Hepatocyte (in vitro differentiated cells): Measurements from ENCODE around the gene ITSN1. TPM values are rescaled to one million over a fixed set of nuclear protein-coding genes. Genes with fewer than 3 reads are reported as not detected.

Source experiments
- DNase-seq: peaks from one replicate; pipeline ENCODE4 v3.0.0-alpha.2; 2016; ENCODE audit warnings: low spot score
- H2AFZ ChIP-seq: fragments of 200-600 bp; sonication (generic); 2 replicates; pipeline ENCODE4 v1.6.0; 2016; ENCODE audit warnings: antibody characterized with exemption, mild to moderate bottlenecking
- H3K27ac ChIP-seq: fragments of 200-600 bp; sonication (generic); 2 replicates; pipeline ENCODE4 v1.5.1; 2016; ENCODE audit warnings: mild to moderate bottlenecking
- H3K27me3 ChIP-seq: fragments of 200-600 bp; sonication (generic); 2 replicates; pipeline ENCODE4 v1.6.1; 2016
- H3K36me3 ChIP-seq: fragments of 200-600 bp; sonication (generic); replicated peaks from 2 replicates; pipeline ENCODE4 v1.5.1; 2016; ENCODE audit warnings: low read depth; ENCODE audit not compliant: insufficient read depth
- H3K4me1 ChIP-seq: fragments of 200-600 bp; sonication (generic); 2 replicates; pipeline ENCODE4 v1.5.1; 2016; ENCODE audit warnings: mild to moderate bottlenecking, moderate library complexity; ENCODE audit not compliant: insufficient read depth
- H3K4me2 ChIP-seq: fragments of 200-600 bp; sonication (generic); 2 replicates; pipeline ENCODE4 v1.6.0; 2016
- H3K4me3 ChIP-seq: fragments of 200-600 bp; sonication (generic); 2 replicates; pipeline ENCODE4 v1.5.1; 2016; ENCODE audit warnings: mild to moderate bottlenecking
- H3K79me2 ChIP-seq: fragments of 200-600 bp; sonication (generic); 2 replicates; pipeline ENCODE4 v1.6.0; 2017; ENCODE audit warnings: mild to moderate bottlenecking
- H3K9me2 ChIP-seq: fragments of 200-600 bp; sonication (generic); replicated peaks from 2 replicates; pipeline ENCODE4 v1.6.0; 2017; ENCODE audit warnings: mild to moderate bottlenecking; ENCODE audit not compliant: insufficient read depth
- H3K9me3 ChIP-seq: fragments of 200-600 bp; sonication (generic); 2 replicates; pipeline ENCODE4 v1.5.1; 2016; ENCODE audit warnings: low read depth, mild to moderate bottlenecking
- H4K20me1 ChIP-seq: fragments of 200-600 bp; sonication (generic); 2 replicates; pipeline ENCODE4 v1.6.0; 2016; ENCODE audit warnings: mild to moderate bottlenecking; ENCODE audit not compliant: insufficient read depth, poor library complexity, severe bottlenecking
- EZH2 ChIP-seq: fragments of 200-600 bp; sonication (generic); IDR thresholded peaks from 2 replicates; pipeline ENCODE4 v1.6.1; 2016; ENCODE audit warnings: antibody characterized with exemption, mild to moderate bottlenecking, borderline replicate concordance
- EZH2phosphoT487 ChIP-seq: fragments of 200-600 bp; sonication (generic); IDR thresholded peaks from one replicate; pipeline ENCODE4 v1.6.1; 2018; ENCODE audit warnings: antibody characterized with exemption, mild to moderate bottlenecking, low read depth, moderate library complexity; ENCODE audit not compliant: unreplicated experiment, severe bottlenecking
- WGBS: methylation state at CpG from one replicate; pipeline ENCODE4 v1.1.6; 2016; ENCODE audit warnings: low lambda C conversion rate; ENCODE audit errors: missing lambda C conversion rate; 5-methylcytosine and 5-hydroxymethylcytosine counted together
- polyA plus RNA-seq: library from polyadenylated mRNA; unstranded; fragments of >200 nt; fragmentation: Nextera tagmentation; extraction: Ambion mirVana; gene quantifications from 2 replicates; pipeline ENCODE4 v1.2.1, GENCODE V29; 2016
- total RNA-seq: library from RNA; depleted of rRNA; stranded (reverse); fragments of >200 nt; gene quantifications from 2 replicates; pipeline ENCODE4 v1.2.3, GENCODE V29; 2014
- TF ChIP-seq, protein P1 (sequence below): fragments of 200-600 bp; sonication (generic); IDR thresholded peaks from 2 replicates; pipeline ENCODE4 v1.5.1; 2016; ENCODE audit warnings: antibody characterized with exemption, mild to moderate bottlenecking; ENCODE audit not compliant: poor library complexity

The ITSN1 gene
- total and polyA plus RNA-seq, 2 experiments from 2014 or later = 43.6 to 46.0 TPM

DNA sequence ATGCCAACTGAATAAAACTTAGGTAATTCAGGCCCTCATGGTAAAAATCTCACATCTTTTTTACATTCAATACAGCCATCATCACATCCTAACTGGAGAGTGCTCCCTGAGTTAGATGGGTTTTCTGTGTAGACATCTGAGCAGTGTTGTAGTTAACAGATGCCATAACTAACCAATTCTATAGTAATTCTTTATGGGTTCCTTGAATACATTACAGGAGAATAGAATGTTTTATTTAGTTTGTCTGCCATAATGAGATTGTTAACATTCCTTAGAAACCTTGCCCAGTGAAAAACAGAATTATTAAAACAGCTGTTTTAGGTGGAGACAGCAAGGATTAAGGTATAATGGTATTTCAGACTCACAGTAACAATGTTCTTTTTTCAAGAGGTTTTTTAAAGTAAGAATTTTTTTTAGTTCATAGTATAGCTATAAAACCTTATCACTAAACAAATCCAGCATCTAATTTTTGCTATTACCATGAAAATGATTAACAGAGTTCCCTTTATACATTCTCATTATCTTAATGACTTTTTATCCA is 178.0 kb downstream of the ITSN1 start:
- no peaks in the 10 kb centered on the region for H3K4me1 ChIP-seq
- H3K36me3 ChIP-seq = no peaks in the 10 kb centered on the region
- no peak overlapping the region for H3K4me3 ChIP-seq
- no peaks in the 10 kb centered on the region for H4K20me1 ChIP-seq
- no peak overlapping the region for H3K27ac ChIP-seq
- H3K9me2 ChIP-seq = no peaks in the 10 kb centered on the region
- no peak overlapping the region for H3K4me2 ChIP-seq
- TF ChIP-seq, protein P1, sequence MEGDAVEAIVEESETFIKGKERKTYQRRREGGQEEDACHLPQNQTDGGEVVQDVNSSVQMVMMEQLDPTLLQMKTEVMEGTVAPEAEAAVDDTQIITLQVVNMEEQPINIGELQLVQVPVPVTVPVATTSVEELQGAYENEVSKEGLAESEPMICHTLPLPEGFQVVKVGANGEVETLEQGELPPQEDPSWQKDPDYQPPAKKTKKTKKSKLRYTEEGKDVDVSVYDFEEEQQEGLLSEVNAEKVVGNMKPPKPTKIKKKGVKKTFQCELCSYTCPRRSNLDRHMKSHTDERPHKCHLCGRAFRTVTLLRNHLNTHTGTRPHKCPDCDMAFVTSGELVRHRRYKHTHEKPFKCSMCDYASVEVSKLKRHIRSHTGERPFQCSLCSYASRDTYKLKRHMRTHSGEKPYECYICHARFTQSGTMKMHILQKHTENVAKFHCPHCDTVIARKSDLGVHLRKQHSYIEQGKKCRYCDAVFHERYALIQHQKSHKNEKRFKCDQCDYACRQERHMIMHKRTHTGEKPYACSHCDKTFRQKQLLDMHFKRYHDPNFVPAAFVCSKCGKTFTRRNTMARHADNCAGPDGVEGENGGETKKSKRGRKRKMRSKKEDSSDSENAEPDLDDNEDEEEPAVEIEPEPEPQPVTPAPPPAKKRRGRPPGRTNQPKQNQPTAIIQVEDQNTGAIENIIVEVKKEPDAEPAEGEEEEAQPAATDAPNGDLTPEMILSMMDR = no peak
- TF ChIP-seq EZH2 (no peak), EZH2phosphoT487 (no peak)
- no peaks in the 10 kb centered on the region for H3K79me2 ChIP-seq
- no peak for DNase-seq
- no peaks in the 10 kb centered on the region for H3K9me3 ChIP-seq
- no peaks in the 10 kb centered on the region for H3K27me3 ChIP-seq
- H2AFZ ChIP-seq = no peak overlapping the region

DNA sequence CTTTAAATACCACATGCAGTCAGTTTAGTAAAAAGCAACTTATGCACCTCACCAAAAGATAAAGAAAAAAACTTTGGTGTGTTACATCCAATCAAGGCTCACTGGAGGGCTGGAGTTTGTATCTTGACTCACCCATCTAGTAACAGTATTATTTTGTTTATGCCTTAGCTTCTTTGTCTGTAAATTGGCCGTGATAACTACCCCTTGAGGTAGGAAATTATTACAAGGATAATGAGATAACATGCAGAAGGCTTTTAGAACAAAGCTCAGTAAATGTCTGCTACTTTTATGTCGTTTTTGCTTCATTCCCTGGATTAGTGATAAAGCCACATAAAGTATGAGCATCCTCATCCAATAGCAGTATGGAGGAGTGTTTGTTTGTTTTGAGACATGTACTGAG is 178.5 kb downstream of the ITSN1 start:
- WGBS = 21% methylated on average over 2 of the region's 2 CpGs
- TF ChIP-seq, protein P1 = no peak
- no peak for TF ChIP-seq EZH2
- no peak for TF ChIP-seq EZH2phosphoT487
- Histone ChIP-seq H3K27ac (no peak overlapping the region), H3K9me3 (no peaks in the 10 kb centered on the region), H3K9me2 (no peaks in the 10 kb centered on the region), H3K27me3 (no peaks in the 10 kb centered on the region), H3K36me3 (no peaks in the 10 kb centered on the region), H3K4me1 (no peaks in the 10 kb centered on the region), H2AFZ (no peak overlapping the region), H4K20me1 (no peaks in the 10 kb centered on the region), H3K4me2 (no peak overlapping the region), H3K79me2 (no peaks in the 10 kb centered on the region), H3K4me3 (no peak overlapping the region)
- DNase-seq = no peak

DNA sequence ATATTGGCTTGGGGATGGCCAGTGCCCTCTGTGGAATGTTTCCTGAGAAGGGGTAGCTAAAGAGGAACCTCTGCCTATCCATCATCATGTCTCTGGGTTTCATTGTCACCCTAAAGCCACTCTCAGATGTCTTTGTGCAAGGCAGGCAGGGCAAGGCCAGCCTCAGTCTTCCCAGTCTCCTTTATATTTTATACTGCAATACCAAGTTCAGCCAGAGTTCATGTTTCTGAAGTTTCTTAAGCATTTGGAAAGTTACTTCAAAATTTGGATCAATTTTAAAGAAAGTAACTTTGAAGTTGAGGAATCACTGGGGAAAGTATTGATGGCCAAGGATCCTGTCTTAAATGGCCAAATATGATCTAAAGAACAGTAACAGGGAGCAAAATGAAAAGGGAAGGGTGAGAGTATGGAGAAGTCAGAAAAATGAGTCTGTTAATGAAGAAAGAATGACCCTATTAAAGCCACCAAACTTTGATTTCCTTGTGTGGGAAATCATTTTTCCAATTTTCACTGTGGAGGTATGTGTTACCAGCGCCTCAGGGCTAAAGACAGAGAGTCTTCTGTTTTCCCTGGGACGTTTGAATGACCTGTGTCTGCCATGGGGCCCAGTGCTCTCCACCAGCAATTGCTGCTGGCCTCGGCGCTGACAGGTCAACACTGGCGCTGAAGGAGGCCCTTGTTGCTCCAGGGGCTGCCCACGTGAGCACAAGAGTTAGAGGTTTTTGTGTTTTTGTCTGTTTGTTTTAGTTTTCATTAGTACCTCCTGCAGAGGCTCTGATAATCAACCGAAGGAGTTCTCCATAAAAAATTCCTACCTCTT is 179.4 kb downstream of the ITSN1 start:
- no peak overlapping the region for H3K27ac ChIP-seq
- H3K4me2 ChIP-seq = no peak overlapping the region
- H3K4me1 ChIP-seq = no peaks in the 10 kb centered on the region
- no peak overlapping the region for H3K4me3 ChIP-seq
- H4K20me1 ChIP-seq = no peaks in the 10 kb centered on the region
- 61% methylated on average over 7 of the region's 7 CpGs for WGBS
- TF ChIP-seq EZH2 (no peak), EZH2phosphoT487 (no peak)
- TF ChIP-seq, protein P1 = no peak
- H3K27me3 ChIP-seq = no peaks in the 10 kb centered on the region
- H3K36me3 ChIP-seq = no peaks in the 10 kb centered on the region
- no peaks in the 10 kb centered on the region for H3K79me2 ChIP-seq
- DNase-seq = no peak
- no peaks in the 10 kb centered on the region for H3K9me2 ChIP-seq
- H3K9me3 ChIP-seq = no peaks in the 10 kb centered on the region
- no peak overlapping the region for H2AFZ ChIP-seq
